Measurements from ENCODE around the gene AHCY. TPM values are rescaled to one million over a fixed set of nuclear protein-coding genes. Genes with fewer than 3 reads are reported as not detected.
A peak's percentile ranks its signal among the peaks of the same experiment; 100 is the strongest.
"Not testable (repeated sequence)": the region's sequence is repeated elsewhere in the genome, so short reads cannot be mapped to it uniquely, and the experiment has no call there.

The AHCY gene
- total RNA-seq, 2 donors from 2014 or later = 162 to 170 TPM

GRCh38 chr20:34300256-34300806, 2.8 kb downstream of the AHCY start:
- whole genome bisulfite sequencing = 63% methylated on average over 3 of the region's 3 CpGs
- Histone ChIP-seq H3K4me3 (no peak overlapping the region), H3K27me3 (replicated peaks; ENCODE audit: insufficient read depth) (no peaks in the 10 kb centered on the region), H3K4me1 (replicated peaks) (peaks cover 2% of the 10 kb centered on the region), H3K27ac (peak overlapping the region in 1 of 2 donors; percentile 1), H3K9me3 (no peaks in the 10 kb centered on the region), H3K36me3 (no peaks in the 10 kb centered on the region)
- TF ChIP-seq POLR2A (IDR thresholded peaks at IDR 0.05) (no peak), POLR2AphosphoS5 (IDR thresholded peaks at IDR 0.05) (peak; percentile 25)
- TF ChIP-seq, protein P1, sequence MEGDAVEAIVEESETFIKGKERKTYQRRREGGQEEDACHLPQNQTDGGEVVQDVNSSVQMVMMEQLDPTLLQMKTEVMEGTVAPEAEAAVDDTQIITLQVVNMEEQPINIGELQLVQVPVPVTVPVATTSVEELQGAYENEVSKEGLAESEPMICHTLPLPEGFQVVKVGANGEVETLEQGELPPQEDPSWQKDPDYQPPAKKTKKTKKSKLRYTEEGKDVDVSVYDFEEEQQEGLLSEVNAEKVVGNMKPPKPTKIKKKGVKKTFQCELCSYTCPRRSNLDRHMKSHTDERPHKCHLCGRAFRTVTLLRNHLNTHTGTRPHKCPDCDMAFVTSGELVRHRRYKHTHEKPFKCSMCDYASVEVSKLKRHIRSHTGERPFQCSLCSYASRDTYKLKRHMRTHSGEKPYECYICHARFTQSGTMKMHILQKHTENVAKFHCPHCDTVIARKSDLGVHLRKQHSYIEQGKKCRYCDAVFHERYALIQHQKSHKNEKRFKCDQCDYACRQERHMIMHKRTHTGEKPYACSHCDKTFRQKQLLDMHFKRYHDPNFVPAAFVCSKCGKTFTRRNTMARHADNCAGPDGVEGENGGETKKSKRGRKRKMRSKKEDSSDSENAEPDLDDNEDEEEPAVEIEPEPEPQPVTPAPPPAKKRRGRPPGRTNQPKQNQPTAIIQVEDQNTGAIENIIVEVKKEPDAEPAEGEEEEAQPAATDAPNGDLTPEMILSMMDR (IDR thresholded peaks at IDR 0.05) = no peak
- intact Hi-C loops (cut with DNase I) = loop anchor here (5.0 to 10.0 kb wide), 2 partner anchors 108 to 404 kb away; partner anchors contain the start of gene TP53INP2
- peak; percentile 36 for DNase-seq (ENCODE audit: low spot score)

- Histone ChIP-seq H3K27ac (no peak overlapping the region), H3K4me3 (no peak overlapping the region), H3K36me3 (no peaks in the 10 kb centered on the region), H3K4me1 (replicated peaks) (peaks cover 2% of the 10 kb centered on the region), H3K9me3 (no peaks in the 10 kb centered on the region), H3K27me3 (replicated peaks; ENCODE audit: insufficient read depth) (no peaks in the 10 kb centered on the region)
- no peak for TF ChIP-seq POLR2AphosphoS5 (IDR thresholded peaks at IDR 0.05)
- TF ChIP-seq, protein P1 (IDR thresholded peaks at IDR 0.05) = no peak
- no peak for TF ChIP-seq POLR2A (IDR thresholded peaks at IDR 0.05)
- DNase-seq (ENCODE audit: low spot score) = no peak
- 76% methylated on average over 11 of the region's 11 CpGs for WGBS
- intact Hi-C loops (cut with DNase I) = loop anchor here (5.0 to 10.0 kb wide), 2 partner anchors 107 to 405 kb away; partner anchors contain the start of gene TP53INP2
Measured at GRCh38 chr20:34299556-34300255, 3.4 kb downstream of the AHCY start.

DNA sequence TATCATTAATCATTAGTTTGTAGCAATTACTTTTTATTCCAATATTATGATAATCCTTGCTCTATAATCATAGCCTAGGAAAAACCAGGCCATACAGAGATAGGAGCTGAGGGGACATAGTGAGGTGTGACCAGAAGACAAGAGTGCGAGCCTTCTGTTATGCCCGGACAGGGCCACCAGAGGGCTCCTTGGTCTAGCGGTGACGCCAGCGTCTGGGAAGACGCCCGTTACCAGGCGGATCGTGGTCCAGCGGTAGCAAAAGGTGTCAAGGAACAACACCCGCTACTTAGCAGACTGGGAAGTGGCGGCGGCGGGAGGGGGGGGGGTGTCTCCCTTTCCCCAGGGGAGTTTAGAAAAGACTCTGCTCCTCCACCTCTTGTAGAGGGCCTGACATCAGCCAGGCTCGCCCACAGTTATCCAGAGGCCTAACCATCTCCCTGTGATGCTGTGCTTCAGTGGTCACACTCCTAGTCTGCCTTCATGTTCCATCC, 4.8 kb downstream of the AHCY start:
- intact Hi-C loops (cut with DNase I) = not testable (repeated sequence)
- TF ChIP-seq, protein P1 (IDR thresholded peaks at IDR 0.05) = peak in 1 of 4 experiments; percentile 25

GRCh38 chr20:34296468-34296867, 6.7 kb downstream of the AHCY start:
- intact Hi-C loops (cut with DNase I) = no loop called here
- H3K9me3 ChIP-seq = no peaks in the 10 kb centered on the region
- TF ChIP-seq POLR2AphosphoS5 (IDR thresholded peaks at IDR 0.05) = no peak
- no peak for TF ChIP-seq POLR2A (IDR thresholded peaks at IDR 0.05)
- TF ChIP-seq, protein P1 (IDR thresholded peaks at IDR 0.05) = no peak
- H3K4me1 ChIP-seq (replicated peaks) = peaks cover under 1% of the 10 kb centered on the region
- H3K4me3 ChIP-seq = no peak overlapping the region
- no peaks in the 10 kb centered on the region for H3K27me3 ChIP-seq (replicated peaks; ENCODE audit: insufficient read depth)
- no peak overlapping the region for H3K27ac ChIP-seq
- H3K36me3 ChIP-seq = peaks cover 0 to 10% of the 10 kb centered on the region in 2 donors
- WGBS = 66% methylated on average over 3 of the region's 3 CpGs
- DNase-seq (ENCODE audit: low spot score) = no peak

More for the DNA sequence above, 4.8 kb downstream of the AHCY start:
- not testable (repeated sequence) for H3K27ac ChIP-seq; H3K36me3 ChIP-seq; H3K4me3 ChIP-seq; DNase-seq (ENCODE audit: low spot score); H3K27me3 ChIP-seq (replicated peaks; ENCODE audit: insufficient read depth); H3K4me1 ChIP-seq (replicated peaks); H3K9me3 ChIP-seq
- WGBS = 49% methylated on average over 9 of the region's 15 CpGs

Data from prostate gland (tissue), 2 donors.